Omental fat pad (tissue), 4 donors: Measurements from ENCODE around the gene KRT73. TPM values are rescaled to one million over a fixed set of nuclear protein-coding genes. Genes with fewer than 3 reads are reported as not detected.

ENCODE experiments used
- ATAC-seq: fragments of 150-250 bp; one replicate; pipeline ENCODE4 v1.9.1; 2016; ENCODE audit warnings: mild to moderate bottlenecking, moderate library complexity; ENCODE audit not compliant: low FRiP score
- DNase-seq: peaks from one replicate; pipeline ENCODE4 v3.0.0-alpha.2; 2019; ENCODE audit warnings: low spot score
- CTCF ChIP-seq, 3 donors: fragments of 450-650 bp; IDR thresholded peaks; one replicate each; pipeline ENCODE4 v1.5.1; 2016 to 2017; ENCODE audit warnings: antibody characterized with exemption in 3 of 3, mild to moderate bottlenecking in 3 of 3, moderate library complexity in 2 of 3
- total RNA-seq, 4 donors: library from RNA; depleted of rRNA; stranded (reverse); fragments of >200 nt; gene quantifications; one replicate each; pipeline ENCODE4 v1.1.0, GENCODE V29; 2016

Gene KRT73
- total RNA-seq, 4 donors from 2014 or later, result not detected

- DNase-seq (no peak), ATAC-seq (no peak)
- no peak for TF ChIP-seq CTCF (IDR thresholded peaks at IDR 0.05)
Measured at GRCh38 chr12:52631264-52631663, 12.9 kb upstream of the KRT73 start.

- TF ChIP-seq CTCF (IDR thresholded peaks at IDR 0.05), result no peak
- no peak for DNase-seq
Measured at GRCh38 chr12:52630599-52631200, 12.3 kb upstream of the KRT73 start.

GRCh38 chr12:52630008-52630500 is 11.7 kb upstream of the KRT73 start:
- no peak for TF ChIP-seq CTCF (IDR thresholded peaks at IDR 0.05)
- DNase-seq (no peak), ATAC-seq (no peak)

More at GRCh38 chr12:52630599-52631200, 12.3 kb upstream of the KRT73 start:
- ATAC-seq, result no peak

GRCh38 chr12:52629281-52630007 is 11.1 kb upstream of the KRT73 start:
- DNase-seq (no peak), ATAC-seq (no peak)
- TF ChIP-seq CTCF (IDR thresholded peaks at IDR 0.05), result no peak

GRCh38 chr12:52628841-52629240 is 10.5 kb upstream of the KRT73 start:
- TF ChIP-seq CTCF (IDR thresholded peaks at IDR 0.05), result no peak
- no peak for ATAC-seq

GRCh38 chr12:52628111-52628507 is 9.8 kb upstream of the KRT73 start:
- DNase-seq (no peak), ATAC-seq (no peak)
- TF ChIP-seq CTCF (IDR thresholded peaks at IDR 0.05), result no peak

More at GRCh38 chr12:52628841-52629240, 10.5 kb upstream of the KRT73 start:
- no peak for DNase-seq
